Nucleus accumbens (tissue), 56 donors: ENCODE data around the gene NPRL2.
A peak's percentile ranks its signal among the peaks of the same experiment; 100 is the strongest.
"Not testable (repeated sequence)": the region's sequence is repeated elsewhere in the genome, so short reads cannot be mapped to it uniquely, and the experiment has no call there.

Source experiments
- DNase-seq, 56 donors: peaks; one replicate each; lab custom pipeline; 2025; lab: John Stamatoyannopoulos, UW

Gene NPRL2

DNA sequence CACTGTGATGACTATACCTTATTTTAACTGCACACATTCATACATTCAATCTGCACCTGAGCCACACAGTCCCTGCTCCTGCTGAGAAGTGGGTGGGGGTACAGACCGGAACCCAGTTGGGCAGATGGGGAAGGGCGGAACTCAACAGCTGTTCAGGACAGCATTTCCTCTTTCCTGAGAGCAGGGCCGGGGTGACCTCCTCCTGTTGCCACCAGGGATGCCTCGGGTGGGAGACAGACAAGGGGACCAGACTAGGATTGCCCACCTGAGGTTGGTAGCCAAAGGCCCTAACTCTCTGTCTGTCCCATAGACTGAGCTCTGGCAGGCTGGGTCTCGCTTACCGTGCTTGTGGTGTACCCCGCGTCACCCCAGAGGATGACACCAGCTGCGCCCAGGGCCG lies 32.0 kb downstream of the NPRL2 start:
- no peak for DNase-seq

DNA sequence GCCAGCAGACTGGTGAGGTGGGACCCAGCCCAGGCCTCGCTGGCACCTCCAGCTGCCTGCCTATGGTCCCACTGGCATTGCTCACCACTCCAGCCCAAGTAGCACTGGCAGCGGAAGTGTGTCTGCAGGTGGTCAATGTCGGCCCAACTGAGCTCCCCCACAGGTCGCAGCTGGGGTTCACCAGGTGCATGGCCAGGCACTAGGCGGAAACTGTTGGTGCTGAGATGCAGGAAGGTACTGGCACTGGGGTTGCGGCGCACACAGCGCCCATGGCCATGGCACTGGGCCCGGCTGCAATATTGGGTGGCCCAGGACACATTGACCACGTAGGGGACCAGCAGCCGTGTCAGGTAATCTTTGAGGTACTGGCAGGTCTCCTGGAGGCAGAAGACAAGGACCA lies 32.4 kb downstream of the NPRL2 start:
- DNase-seq, result no peak

DNA sequence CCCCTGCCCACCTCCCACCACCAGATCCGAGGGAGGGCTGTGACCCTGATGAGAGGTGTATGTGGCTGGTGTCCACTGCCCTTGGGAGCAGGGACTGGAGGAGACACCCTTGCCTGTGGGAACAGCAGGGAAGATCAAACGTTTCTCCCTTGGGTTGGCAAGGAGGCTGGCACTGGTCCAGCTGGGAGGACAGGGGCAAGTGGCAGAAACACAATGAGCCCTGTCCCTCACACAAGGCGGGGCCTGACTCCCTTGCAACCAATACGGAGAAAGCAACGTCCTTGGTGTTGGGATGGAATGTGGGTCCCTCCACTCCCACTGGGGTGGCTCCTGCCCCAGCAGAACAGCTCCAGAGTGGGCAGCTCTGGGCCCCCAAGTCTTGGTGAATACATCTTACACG lies 33.3 kb downstream of the NPRL2 start:
- DNase-seq, result no peak

DNA sequence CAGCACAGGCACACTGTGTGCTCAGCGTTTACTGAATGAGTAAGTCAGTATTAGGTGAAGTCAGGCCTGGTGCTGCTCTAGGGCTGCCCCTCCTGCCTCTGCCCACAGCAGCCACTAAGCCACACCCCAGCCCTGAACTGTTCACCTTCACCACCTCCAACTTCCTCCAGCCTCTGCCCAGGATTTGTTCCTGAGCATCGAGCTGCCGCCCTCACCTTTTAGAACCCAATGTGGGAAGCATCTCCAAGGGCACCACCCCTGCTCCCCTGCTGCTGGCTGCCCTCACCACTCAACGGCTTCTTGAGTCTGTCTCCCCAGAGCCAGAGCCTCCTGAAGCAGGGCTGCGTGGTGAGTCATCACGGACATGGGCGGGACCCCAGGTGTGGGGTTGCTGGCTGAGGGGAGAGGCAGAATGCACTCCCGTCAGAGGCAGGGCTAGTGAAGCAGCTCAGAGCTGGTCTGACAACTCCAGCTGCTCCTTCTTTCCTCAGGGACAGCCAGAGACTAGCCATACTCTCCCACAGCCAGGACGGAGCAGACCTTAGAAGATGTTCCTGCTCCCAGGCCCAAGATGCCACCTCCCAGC lies 33.8 kb downstream of the NPRL2 start:
- peak in 19 of 56 donors; percentile 20 to 76 (median 42) for DNase-seq

DNA sequence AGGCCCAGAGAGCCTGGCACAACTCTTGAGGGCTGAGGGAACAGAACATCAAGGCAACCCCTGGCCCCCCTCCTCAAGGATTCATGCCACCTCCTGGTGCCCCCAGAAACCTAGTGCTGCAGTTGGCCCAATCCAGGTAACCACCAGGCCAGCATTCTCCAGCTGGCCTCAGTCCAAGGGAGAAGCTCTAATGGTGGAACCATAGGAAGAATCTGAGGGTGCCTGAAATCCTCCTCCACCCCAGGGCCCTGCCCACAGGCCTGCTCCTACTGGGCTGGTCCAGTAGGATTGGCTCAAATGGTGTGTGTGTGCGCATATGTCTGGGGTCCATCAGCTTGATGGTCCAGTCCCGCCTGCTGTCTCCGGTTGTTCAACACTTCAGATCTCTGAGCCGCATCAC lies 35.8 kb downstream of the NPRL2 start:
- no peak for DNase-seq

DNA sequence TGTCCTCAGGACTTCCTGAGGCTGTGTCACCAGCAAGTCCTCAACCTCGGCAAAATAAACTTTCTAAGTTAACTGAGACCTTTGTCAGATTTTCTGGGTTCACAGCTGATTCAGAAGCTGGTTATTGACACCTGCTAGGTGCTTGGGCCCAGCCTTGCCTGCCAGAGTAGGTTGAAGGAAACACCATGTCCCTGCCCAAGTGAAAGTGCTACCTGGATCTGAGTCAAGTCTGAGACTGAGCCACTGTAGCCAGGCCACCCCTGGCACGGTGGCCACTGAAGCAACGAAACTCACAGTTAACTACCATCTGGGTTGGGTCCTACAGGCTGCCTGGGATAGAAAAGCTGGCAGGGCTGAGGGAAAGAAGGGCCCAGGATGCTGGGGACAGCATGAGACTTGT lies 36.2 kb downstream of the NPRL2 start:
- DNase-seq, result no peak

DNA sequence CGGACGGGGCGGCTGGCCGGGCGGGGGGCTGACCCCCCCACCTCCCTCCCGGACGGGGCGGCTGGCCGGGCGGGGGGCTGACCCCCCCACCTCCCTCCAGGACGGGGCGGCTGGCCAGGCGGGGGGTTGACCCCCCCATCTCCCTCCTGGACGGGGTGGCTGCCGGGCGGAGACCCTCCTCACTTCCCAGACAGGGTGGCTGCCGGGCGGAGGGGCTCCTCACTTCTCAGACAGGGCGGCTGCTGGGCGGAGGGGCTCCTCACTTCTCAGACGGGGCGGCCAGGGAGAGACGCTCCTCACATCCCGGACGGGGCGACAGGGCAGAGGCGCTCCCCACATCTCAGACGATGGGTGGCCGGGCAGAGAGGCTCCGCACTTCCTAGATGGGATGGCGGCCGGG lies 38.5 kb downstream of the NPRL2 start:
- DNase-seq, result not testable (repeated sequence)

DNA sequence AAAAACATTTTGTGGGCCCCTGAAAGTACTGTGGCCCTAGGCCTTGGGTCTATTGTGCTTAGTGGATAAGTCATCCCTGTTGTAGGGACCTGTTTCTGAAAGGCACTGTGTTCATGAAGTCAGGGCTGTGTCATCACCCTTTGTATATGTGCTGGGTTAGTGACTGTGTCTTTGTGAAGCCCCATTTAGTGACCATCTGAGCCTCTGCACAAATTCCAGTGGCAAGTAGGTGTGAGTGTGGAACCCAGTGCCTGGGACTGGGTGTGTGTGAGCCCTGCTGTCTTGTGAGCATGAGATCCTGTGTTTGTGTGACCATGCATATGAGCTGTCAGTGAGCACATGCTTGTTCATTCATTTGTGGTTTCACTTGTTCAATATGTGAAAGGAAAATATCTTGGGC lies 46.0 kb downstream of the NPRL2 start:
- DNase-seq, result no peak

DNA sequence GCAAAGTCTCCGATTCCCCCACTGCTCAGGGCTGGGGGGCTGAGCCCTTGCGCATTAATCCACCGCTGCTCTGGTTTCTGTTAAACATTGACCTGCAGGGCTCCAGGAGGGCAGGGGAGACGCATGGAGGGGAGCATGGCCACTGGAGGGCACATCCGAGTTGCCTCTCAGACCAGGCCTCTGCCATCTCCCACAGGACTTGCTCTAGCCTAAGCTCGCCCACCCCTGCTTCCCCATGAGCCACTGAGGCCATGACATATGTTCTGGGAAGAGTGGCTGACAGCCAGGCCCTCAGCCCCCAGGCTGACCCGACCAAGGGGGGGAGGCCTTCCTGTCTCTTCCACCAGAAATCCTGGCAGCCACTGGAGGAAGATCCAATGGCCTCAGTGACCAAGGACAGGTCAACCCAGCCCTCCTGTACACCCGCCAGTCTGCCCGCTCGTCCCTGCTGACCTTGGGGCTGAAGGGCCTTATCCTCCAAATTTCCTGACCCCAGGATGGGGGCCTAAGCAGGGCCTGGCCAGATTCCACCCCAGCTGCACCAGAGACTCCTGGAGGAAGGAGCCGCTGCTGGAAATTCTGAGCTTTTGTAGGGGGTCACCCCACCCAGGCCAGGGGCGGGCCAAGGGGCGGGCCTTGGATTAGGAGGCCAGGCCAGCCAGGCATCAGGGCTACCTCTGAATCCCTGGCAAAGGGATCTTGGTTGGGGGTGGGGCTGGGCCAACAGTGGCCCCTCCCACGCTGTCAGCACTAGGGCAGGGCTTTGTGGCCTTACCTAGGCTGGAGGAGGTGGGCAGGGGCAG lies 47.4 kb downstream of the NPRL2 start, which contains the start of gene HYAL1:
TSS of gene HYAL1 (minus strand) at position 562 of the 803 bp plus-strand sequence. CDS start 618 bp downstream, outside the sequence.
- DNase-seq, result no peak

DNA sequence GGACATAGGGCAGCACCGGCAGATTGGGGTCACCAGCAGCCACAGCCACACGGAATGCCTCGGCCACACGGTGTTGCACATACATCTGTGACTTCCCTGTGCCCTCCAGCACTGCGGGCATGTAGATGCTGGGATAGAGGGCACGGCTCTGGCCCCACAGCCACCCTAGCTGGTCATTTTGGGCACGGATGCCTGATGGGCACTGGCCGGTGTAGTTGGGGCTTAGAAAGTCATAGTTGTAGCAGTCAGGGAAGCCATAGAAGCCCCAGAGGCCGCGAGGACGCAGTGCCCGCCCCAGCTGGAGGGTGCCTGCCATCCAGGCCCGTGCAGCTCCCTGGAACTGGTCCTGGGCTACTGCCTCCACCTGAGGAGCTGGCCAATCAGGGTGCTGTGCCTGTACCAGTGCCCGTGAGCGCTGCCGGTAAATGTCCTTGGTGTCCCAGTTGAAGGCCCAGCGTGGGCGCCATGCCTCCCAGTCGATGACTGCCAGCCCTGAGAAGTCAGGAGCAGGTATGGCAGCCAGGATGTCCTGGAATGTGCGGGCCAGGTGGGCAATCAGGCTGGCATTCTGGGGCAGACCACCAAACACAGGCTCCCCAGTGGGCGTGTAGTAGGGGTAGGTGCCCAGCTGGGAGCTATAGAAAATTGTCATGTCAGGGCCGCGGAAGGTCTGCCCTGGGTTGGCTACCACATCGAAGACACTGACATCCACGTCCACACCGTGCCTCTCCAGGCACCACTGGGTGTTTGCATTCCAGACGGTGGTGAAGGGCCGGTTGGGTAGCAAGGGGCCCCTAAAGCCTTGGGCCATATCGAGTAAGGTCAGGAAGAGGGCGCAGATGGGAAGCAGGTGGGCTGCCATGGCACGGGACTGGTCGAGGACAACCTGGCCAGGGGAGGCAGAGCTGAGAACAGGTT lies 48.2 kb downstream of the NPRL2 start:
- no peak for DNase-seq

DNA sequence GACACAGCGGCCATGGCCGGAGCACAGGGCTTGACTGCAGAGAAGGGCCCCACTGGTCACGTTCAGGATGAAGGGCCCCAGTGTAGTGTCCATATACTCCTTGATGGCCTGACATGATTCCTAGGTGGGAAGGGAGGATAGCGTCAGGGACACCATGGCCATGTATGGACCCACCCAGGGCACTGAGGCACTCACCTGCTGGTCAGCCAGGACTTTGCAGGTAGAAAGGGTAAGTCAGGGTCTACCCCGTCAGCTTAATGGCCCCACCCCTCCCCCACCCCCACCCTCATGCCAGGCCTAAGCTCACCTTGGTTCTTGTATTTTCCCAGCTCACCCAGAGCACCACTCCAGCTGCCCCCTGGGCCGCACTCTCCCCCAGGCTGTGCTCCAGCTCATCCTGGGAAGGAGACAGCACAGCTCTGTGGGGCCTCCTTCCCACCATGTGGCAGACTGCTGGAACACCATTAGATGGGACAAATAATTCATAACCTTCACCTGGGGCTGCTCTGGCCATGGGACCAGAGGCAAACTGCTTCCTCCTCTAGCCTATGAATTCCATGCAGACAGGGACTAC lies 49.8 kb downstream of the NPRL2 start:
- DNase-seq, result no peak

DNA sequence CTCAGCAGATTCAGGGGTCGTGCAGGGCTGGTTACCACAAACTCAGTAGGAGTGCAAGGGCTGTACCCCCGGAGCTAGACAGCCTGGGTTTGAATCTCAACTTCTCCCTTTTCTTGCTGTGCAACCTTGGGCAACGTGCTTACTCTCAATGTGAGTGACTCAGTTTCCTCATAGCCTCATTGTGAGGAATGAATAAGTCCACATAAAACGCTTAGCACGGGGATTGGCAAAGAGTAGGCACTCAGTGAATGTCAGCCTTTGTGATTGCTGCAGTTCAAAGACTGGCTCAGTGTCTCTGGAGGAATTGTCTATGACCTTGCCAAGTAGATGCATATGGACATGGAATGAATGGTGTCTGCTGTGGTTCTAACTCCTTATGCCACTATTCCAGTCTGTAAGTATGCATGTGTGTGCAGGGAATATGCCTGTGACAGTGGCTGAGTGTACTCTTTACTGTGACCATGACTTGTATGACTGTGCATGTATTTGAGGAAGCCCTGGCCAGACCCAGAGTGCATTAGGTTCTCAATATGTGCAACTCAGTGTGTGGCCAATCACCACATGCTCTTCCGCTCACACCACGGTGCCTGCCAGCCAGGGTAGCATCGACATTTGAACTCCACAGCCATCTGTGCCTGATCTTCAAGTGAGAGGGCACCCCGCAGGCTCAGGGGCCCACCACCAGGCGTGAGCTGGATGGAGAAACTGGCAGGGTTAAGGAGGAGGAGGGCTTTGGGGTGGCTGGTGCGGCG lies 50.5 kb downstream of the NPRL2 start:
- DNase-seq, result peak in 35 of 56 donors; percentile 36 to 80 (median 69)

DNA sequence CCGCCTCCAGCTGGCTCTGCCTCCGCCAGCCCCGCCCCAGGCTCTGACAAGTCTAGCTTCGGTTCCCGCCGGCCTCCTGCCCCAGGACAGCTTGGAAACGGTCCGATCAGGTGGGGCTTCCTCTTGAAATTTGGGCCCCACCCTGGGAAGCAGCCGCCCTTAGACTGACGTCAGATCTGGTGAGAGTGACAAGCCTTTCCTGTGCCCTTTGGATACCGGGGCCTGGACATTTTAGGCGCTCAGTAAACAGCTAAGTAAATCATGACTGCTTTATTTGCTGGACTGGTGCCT lies 51.0 kb downstream of the NPRL2 start:
- no peak for DNase-seq

DNA sequence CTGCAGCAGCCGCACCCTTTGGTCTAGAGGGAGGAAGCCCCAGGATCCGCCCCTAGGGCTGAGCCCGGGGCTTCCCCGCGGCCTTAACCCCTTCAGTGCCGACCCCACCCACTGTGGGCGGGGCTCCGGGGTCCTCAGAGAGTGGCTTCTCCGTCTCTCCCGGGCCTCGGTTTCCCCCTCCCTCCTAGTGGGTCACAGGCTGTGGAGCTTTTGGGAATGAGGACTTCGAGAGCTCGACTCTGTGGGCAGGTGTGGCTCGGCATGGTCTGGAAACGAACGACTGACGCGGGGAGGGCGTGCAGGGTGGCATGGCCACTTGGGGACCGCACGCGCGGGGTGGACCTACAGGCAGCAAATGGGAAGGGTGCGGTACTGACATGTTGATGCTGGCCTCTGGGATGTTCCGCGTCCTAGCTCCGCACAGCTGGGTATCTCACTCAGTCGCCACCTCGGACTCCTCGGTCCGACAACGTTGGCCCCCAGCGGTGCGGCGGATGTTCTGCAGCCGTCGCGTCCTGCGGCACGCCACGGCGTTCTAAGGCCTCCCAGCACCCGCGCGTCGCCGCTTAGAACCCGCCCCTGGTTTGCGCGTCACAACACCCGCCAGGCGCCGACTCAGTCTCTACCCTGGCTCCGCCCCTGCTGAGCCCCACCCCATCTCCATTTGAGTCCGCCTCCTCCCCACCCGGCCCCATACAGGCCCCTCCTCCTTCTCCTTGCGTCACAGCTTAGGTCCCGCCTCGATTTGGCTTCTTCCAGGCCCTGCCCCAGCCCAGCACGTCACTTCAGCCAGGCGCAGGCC lies 51.5 kb downstream of the NPRL2 start, which contains the start of the genes HYAL3 and NAA80:
TSS of gene HYAL3 (minus strand) at position 570 of the 802 bp plus-strand sequence. CDS start 3,803 bp downstream, outside the sequence.
TSS of gene NAA80 (minus strand) at position 570 of the 802 bp plus-strand sequence. CDS start 1,942 bp downstream, outside the sequence.
- peak; percentile 76 to 100 (median 100) for DNase-seq

DNA sequence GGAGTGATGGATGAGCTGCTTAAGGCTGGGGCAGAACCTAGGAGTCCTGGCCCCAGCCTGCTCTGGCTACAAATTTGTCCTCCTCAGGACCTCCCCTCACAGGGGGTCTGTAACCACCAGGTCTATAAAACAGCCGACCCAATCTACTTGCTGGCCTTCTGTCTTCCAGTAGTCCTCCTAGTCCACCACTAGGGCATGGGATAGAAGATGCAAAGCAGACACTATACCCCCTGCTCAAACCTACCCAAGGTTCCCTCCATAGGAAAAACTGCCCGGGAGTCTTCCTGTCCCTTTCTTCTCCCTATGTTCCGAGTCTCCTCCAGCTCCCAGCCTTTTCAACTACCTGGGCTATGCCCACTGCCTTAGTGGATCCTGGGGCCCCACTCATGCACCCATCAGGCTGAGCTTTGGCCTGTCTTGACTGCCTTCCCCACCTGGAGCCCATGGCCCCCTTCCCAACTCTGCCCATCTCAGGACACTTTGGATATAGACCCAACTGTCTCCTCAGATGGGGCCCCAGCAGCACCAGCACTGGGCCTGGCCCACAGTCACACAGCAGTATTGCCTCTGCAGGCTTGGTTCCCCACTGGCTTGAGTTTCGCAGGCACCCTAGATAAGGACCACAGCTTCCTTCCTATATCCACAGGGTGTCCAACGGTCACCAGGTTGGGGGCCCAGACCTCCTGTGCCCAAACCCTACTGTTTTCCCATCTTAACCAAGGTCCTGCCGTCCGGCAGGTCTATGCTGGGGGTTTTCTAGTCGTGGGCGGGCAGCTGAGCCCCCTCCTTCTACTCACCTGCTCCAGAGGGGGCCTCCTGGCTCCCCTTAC lies 52.5 kb downstream of the NPRL2 start:
- no peak for DNase-seq

DNA sequence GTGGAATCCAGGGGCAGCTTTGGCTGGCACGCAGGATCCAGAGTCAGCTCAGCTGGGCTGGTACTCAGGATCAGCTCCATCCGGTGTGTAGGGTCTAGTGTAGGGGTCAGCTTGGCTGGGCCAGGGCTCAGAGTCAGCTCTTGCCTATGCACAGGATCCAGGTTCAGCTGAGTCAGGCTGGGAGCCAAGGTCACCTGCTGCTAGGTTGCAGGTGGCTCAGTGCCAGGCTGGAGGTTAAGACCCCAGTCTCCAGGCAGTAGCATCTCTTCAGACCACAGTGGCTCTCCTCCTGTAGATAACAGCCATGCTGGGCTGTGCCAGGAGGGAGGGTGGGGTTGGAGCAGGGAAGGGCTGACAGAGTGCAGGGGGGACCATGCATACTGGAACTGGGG lies 53.2 kb downstream of the NPRL2 start:
- DNase-seq, result no peak
